COLO668 (cell line): ENCODE measurements around the gene GBA2.

Experiments
- DNase-seq: peaks from one replicate; lab custom pipeline; 2025; ENCODE audit not compliant: unreplicated experiment; lab: John Stamatoyannopoulos, UW

Gene GBA2

GRCh38 chr9:35718721-35719511 lies 30.1 kb downstream of the GBA2 start:
- no peak for DNase-seq

- no peak for DNase-seq
These were observed 31.7 kb downstream of the GBA2 start for GRCh38 chr9:35717132-35717870.

GRCh38 chr9:35716230-35716629 lies 32.8 kb downstream of the GBA2 start:
- DNase-seq: no peak

GRCh38 chr9:35714579-35715252 lies 34.3 kb downstream of the GBA2 start:
- DNase-seq: no peak

GRCh38 chr9:35714123-35714522 lies 34.9 kb downstream of the GBA2 start:
- no peak for DNase-seq

GRCh38 chr9:35713578-35713977 lies 35.5 kb downstream of the GBA2 start:
- no peak for DNase-seq

GRCh38 chr9:35712762-35713400 lies 36.1 kb downstream of the GBA2 start:
- no peak for DNase-seq

GRCh38 chr9:35711501-35712428 lies 37.3 kb downstream of the GBA2 start:
- no peak for DNase-seq

- no peak for DNase-seq
These were observed 38.1 kb downstream of the GBA2 start for GRCh38 chr9:35710818-35711500.

- DNase-seq: no peak
These were observed 40.9 kb downstream of the GBA2 start for GRCh38 chr9:35708146-35708545.

- DNase-seq: no peak
These were observed 42.1 kb downstream of the GBA2 start for GRCh38 chr9:35706951-35707350.

- DNase-seq: no peak
These were observed 43.1 kb downstream of the GBA2 start for GRCh38 chr9:35705836-35706430.

GRCh38 chr9:35705372-35705771 lies 43.7 kb downstream of the GBA2 start:
- DNase-seq: no peak

GRCh38 chr9:35703906-35704672 lies 44.9 kb downstream of the GBA2 start:
- DNase-seq: no peak

GRCh38 chr9:35702696-35703095 lies 46.3 kb downstream of the GBA2 start:
- no peak for DNase-seq

- no peak for DNase-seq
These were observed 48.1 kb downstream of the GBA2 start for GRCh38 chr9:35700942-35701341.

GRCh38 chr9:35700031-35700430 lies 49.0 kb downstream of the GBA2 start:
- no peak for DNase-seq

GRCh38 chr9:35698231-35698630 lies 50.8 kb downstream of the GBA2 start:
- no peak for DNase-seq

- no peak for DNase-seq
These were observed 51.5 kb downstream of the GBA2 start for GRCh38 chr9:35697486-35697885.
